Measurements from ENCODE around the gene GMPR. TPM values are rescaled to one million over a fixed set of nuclear protein-coding genes. Genes with fewer than 3 reads are reported as not detected.

Gene GMPR
- polyA plus RNA-seq, 1 experiment, result 8.3 TPM

DNA sequence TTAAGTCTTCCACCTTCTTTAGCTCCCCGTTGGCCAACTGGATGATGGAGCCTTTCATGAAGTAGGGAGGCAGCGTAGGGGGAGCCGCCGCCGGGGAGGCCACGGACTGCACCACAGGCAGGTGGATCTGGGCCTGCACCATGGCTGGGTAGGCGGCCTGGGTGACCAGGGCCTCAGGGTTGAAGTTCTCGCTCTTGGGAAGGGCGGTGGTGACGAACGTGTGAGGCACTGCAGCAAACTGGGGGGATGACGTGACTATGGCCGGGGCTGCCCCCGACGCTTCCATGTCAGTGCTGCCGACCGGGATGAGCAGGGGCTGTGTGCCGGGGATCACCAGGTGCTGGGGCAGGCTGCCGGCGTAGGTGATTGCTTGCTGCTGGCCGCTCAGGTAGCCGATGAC lies 88.1 kb downstream of the GMPR start:
- Histone ChIP-seq H3K4me3 (ENCODE audit: low read depth, low read length) (no peak overlapping the region), H3K27me3 (ENCODE audit: control insufficient read depth, insufficient read depth, low read length) (no peaks in the 10 kb centered on the region), H3K36me3 (ENCODE audit: control insufficient read depth, insufficient read depth, low read length) (peaks cover 18% of the 10 kb centered on the region)
- TF ChIP-seq, protein P1, sequence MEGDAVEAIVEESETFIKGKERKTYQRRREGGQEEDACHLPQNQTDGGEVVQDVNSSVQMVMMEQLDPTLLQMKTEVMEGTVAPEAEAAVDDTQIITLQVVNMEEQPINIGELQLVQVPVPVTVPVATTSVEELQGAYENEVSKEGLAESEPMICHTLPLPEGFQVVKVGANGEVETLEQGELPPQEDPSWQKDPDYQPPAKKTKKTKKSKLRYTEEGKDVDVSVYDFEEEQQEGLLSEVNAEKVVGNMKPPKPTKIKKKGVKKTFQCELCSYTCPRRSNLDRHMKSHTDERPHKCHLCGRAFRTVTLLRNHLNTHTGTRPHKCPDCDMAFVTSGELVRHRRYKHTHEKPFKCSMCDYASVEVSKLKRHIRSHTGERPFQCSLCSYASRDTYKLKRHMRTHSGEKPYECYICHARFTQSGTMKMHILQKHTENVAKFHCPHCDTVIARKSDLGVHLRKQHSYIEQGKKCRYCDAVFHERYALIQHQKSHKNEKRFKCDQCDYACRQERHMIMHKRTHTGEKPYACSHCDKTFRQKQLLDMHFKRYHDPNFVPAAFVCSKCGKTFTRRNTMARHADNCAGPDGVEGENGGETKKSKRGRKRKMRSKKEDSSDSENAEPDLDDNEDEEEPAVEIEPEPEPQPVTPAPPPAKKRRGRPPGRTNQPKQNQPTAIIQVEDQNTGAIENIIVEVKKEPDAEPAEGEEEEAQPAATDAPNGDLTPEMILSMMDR (IDR thresholded peaks at IDR 0.05; ENCODE audit: insufficient read depth, low read depth, low read length), result no peak
- POLR2A ChIA-PET, result no interaction called here
- DNase-seq (ENCODE audit: low read depth), result no peak
- CTCF ChIA-PET, result no interaction called here

DNA sequence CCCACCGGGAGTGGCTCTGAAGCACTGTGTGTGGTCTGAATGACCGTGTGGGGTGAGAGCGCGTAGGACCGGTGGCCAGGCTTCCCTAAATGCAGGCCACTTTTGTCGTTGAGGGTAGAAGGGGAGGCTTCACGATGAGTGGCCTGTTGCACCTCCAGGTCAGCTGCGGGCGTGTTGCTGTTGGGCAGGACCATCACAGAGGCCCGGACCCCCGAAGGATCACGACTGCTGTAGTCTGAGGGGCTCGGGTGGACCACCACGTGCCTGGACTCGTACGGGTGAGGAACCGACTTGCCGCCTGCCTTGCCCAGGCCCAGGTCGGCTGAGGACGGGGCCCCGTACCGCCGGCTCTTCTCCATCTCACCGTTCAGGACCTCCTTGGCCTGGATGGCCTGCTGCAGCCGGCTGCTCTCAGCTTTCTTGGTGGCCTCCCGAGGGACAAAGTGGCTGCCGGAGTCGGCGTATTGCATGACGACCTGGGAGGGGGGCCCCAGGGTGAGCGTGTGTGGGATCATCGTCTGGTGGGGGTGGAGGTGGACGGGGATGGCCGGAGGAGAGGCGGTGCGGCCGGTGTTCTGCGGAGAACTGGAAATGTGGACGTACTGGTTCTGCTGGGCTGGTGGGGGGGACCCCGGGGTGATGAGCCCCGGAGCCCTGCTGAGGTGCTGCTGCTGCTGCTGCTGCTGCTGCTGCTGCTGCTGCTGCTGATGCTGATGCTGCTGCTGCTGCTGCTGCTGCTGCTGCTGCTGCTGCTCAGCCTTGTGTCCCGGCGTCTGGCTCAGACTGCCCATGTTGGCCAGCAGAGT lies 88.8 kb downstream of the GMPR start:
- POLR2A ChIA-PET, result no interaction called here
- Histone ChIP-seq H3K36me3 (ENCODE audit: control insufficient read depth, insufficient read depth, low read length) (peaks cover 18% of the 10 kb centered on the region), H3K4me3 (ENCODE audit: low read depth, low read length) (no peak overlapping the region), H3K27me3 (ENCODE audit: control insufficient read depth, insufficient read depth, low read length) (no peaks in the 10 kb centered on the region)
- TF ChIP-seq, protein P1 (IDR thresholded peaks at IDR 0.05; ENCODE audit: insufficient read depth, low read depth, low read length), result no peak
- CTCF ChIA-PET, result interaction anchor here (0.7 to 2.7 kb wide), 2 partner anchors 41 to 636 kb away, joined by 3 to 10 read pairs; no protein-coding TSS in a partner anchor
- DNase-seq (ENCODE audit: low read depth), result no peak

DNA sequence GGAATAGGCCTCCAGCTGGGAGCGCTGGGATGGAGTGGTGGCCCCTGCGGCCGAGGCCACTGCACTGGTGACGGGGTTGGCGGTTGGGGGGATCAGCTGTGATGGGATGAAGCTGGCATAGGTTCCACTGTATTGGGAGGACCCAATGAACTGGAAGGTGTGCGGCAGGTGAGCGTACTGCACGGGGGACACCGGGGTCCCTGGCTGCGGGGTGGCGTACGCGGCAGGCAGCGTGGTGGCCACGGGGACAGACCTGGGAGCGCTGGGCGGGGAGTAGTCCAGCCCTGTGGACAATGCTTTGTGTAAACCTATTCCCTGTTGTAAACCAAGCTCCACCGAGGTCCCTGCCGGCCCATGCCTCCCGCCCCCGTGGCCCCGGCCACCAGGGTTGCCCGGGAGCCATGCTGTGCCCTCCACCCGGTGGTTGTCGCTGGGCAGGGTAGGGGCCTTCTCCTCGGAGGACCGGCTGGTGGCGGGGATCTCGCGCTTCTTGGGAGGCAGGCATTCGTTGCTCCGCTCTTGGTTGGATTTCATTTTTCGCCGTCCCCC lies 89.5 kb downstream of the GMPR start:
- Histone ChIP-seq H3K27me3 (ENCODE audit: control insufficient read depth, insufficient read depth, low read length) (no peaks in the 10 kb centered on the region), H3K4me3 (ENCODE audit: low read depth, low read length) (no peak overlapping the region), H3K36me3 (ENCODE audit: control insufficient read depth, insufficient read depth, low read length) (peaks cover 18% of the 10 kb centered on the region)
- CTCF ChIA-PET, result interaction anchor here (0.7 to 2.7 kb wide), 4 partner anchors 12 to 635 kb away, joined by 3 to 10 read pairs (median 3); no protein-coding TSS in a partner anchor
- no peak for DNase-seq (ENCODE audit: low read depth)
- POLR2A ChIA-PET, result no interaction called here
- TF ChIP-seq, protein P1 (IDR thresholded peaks at IDR 0.05; ENCODE audit: insufficient read depth, low read depth, low read length), result no peak

DNA sequence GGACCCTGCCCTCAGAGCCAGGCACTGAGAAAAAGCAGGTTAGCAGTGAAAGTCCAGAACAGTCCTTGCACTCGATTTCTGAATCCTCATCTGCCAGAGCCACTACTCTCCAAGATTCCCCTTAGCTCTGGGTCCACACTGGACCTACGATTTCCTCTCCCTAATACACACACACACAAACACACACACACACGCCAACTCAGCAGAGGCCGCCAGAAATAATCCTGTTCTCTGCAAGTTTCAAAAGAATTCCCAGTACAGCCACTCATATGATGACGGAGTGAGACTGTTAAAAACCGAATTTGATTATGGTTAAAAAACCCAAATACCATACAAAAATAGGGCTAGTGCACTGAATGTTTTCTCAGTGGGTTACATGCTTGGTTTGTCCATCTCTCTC lies 90.8 kb downstream of the GMPR start:
- no peaks in the 10 kb centered on the region for H3K27me3 ChIP-seq (ENCODE audit: control insufficient read depth, insufficient read depth, low read length)
- TF ChIP-seq, protein P1 (IDR thresholded peaks at IDR 0.05; ENCODE audit: insufficient read depth, low read depth, low read length), result no peak
- CTCF ChIA-PET, result interaction anchor here (0.6 to 2.7 kb wide), 5 partner anchors 8 to 434 kb away, joined by 3 to 10 read pairs (median 3); no protein-coding TSS in a partner anchor

DNA sequence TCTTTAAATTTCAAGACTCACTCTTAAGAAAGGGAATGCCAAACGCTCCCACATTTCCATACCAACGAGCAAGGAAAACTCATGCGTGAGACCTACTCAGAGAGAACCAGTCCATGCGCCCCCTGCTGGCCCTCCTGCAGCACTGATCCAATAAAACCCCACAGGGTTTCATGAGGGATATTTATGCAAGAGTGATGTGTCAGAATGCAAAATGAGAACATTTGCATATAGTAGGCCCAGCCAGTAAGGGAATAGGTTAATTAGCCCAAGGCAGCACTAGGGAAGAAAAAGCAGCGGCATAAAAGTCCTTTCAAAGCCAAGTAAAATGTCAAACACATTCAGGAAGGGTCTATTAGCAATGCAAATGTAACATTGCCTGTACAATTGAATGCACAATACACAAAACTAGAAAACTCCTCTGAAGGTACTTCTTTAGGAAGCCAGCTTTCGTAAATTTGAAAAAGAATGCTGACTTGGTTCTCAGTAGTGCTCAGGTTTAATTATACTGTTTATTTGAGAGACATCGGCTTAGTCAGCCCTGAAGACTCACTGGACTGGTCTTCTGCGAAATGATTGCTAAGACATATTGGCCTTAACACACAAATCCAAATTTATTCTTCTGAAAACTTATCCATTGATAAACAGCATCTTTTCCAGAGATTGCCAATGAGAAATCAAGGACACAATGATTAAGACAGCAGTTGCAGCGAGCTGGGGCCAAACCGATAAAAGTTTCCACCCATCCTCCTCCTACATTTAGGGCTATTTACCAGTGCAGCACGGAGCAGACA lies 93.2 kb downstream of the GMPR start:
- peaks cover 13% of the 10 kb centered on the region for H3K36me3 ChIP-seq (ENCODE audit: control insufficient read depth, insufficient read depth, low read length)
- no peak overlapping the region for H3K4me3 ChIP-seq (ENCODE audit: low read depth, low read length)
- DNase-seq (ENCODE audit: low read depth), result no peak
- no peaks in the 10 kb centered on the region for H3K27me3 ChIP-seq (ENCODE audit: control insufficient read depth, insufficient read depth, low read length)
- ChIA-PET CTCF (interaction anchor here (0.6 to 6.9 kb wide), 27 partner anchors 11 to 755 kb away, joined by 3 to 70 read pairs (median 4); no protein-coding TSS in a partner anchor), POLR2A (interaction anchor here (0.5 kb wide), 1 partner anchor 185 kb away, joined by 3 read pairs; no protein-coding TSS in a partner anchor)
- TF ChIP-seq, protein P1 (IDR thresholded peaks at IDR 0.05; ENCODE audit: insufficient read depth, low read depth, low read length), result peak; percentile 97

More for the DNA sequence above, 90.8 kb downstream of the GMPR start:
- H3K4me3 ChIP-seq (ENCODE audit: low read depth, low read length), result no peak overlapping the region
- POLR2A ChIA-PET, result no interaction called here
- peaks cover 18% of the 10 kb centered on the region for H3K36me3 ChIP-seq (ENCODE audit: control insufficient read depth, insufficient read depth, low read length)
- no peak for DNase-seq (ENCODE audit: low read depth)

All from BJ (cell line).